Stomach (tissue), 9 donors: ENCODE data around the gene SH3GL1. TPM values are rescaled to one million over a fixed set of nuclear protein-coding genes. Genes with fewer than 3 reads are reported as not detected.

ENCODE experiments used
- DNase-seq, 2 donors: peaks; one replicate each; pipeline versions ENCODE4 v3.0.0 to v3.0.0-alpha.2; 2013 to 2019
- H3K27ac ChIP-seq, 5 donors: fragments of 200-600 bp in 4 of 5; sonication (generic) in 4 of 5; one replicate each; pipeline ENCODE4 v1.5.1; 2013 to 2019; ENCODE audit warnings: mild to moderate bottlenecking in 1 of 5, moderate library complexity in 1 of 5
- H3K27me3 ChIP-seq, 3 donors: fragments of 200-600 bp; sonication (generic); one replicate each; pipeline ENCODE4 v1.5.1; 2017 to 2019; ENCODE audit warnings: mixed run types in 1 of 3
- H3K36me3 ChIP-seq, 4 donors: fragments of 200-600 bp; sonication (generic); 1 replicate in 3 of 4; 2 replicates in 1 of 4; pipeline ENCODE4 v1.5.1; 2016 to 2019
- H3K4me1 ChIP-seq, 4 donors: fragments of 200-600 bp; sonication (generic); one replicate each; pipeline ENCODE4 v1.5.1; 2016 to 2019
- H3K4me3 ChIP-seq, 4 donors: fragments of 200-600 bp; sonication (generic) in 3 of 4; one replicate each; pipeline ENCODE4 v1.5.1; 2016 to 2019; ENCODE audit warnings: mild to moderate bottlenecking in 1 of 4
- H3K9me3 ChIP-seq, 4 donors: fragments of 200-600 bp; sonication (generic); one replicate each; pipeline ENCODE4 v1.5.1; 2016 to 2019
- EP300 ChIP-seq: sonication (generic); formaldehyde crosslinking; IDR thresholded peaks from one replicate; pipeline ENCODE4 v1.6.1; 2017; ENCODE audit warnings: antibody characterized with exemption
- POLR2A ChIP-seq, 4 donors: fragments of 450-650 bp; IDR thresholded peaks; one replicate each; pipeline ENCODE4 v1.6.1; 2016; ENCODE audit warnings: antibody characterized with exemption in 4 of 4, control low read depth in 2 of 4, mild to moderate bottlenecking in 1 of 4, moderate library complexity in 1 of 4
- POLR2AphosphoS5 ChIP-seq, 3 donors: sonication (generic); formaldehyde crosslinking; IDR thresholded peaks; one replicate each; pipeline ENCODE4 v1.6.1; 2016; ENCODE audit warnings: antibody characterized with exemption in 3 of 3
- WGBS, 5 donors: extraction: QIAGEN DNeasy Blood & Tissue Kit in 3 of 5; methylation state at CpG; one replicate each; pipeline versions ENCODE4 v1.1.5 to v1.1.7; 2013 to 2018; 5-methylcytosine and 5-hydroxymethylcytosine counted together
- intact Hi-C: fragments of 100-400 bp; cut with DNase I; formaldehyde crosslinking; loops from one replicate; pipeline ENCODE4 v1.15.1; 2023; ENCODE audit warnings: low total_unique reads
- polyA plus RNA-seq, 3 donors: library from polyadenylated mRNA; stranded (reverse); fragments of 200-250 nt; gene quantifications; one replicate each; pipeline ENCODE4 v1.2.3, GENCODE V29; 2013
- total RNA-seq, 5 donors: library from RNA; depleted of rRNA; stranded (reverse); fragments of >200 nt; gene quantifications; one replicate each; pipeline versions ENCODE4 v1.1.0 to v1.2.3, GENCODE V29; 2014 to 2016
- TF ChIP-seq, protein P1 (sequence below), 7 experiments: fragments of 450-650 bp in 4 of 7; fragments of 200-600 bp in 3 of 7; sonication (generic) in 3 of 7; IDR thresholded peaks; one replicate each; pipeline ENCODE4 v1.5.1; 2016 to 2019; ENCODE audit warnings: antibody characterized with exemption in 7 of 7, control low read depth in 2 of 7, mild to moderate bottlenecking in 1 of 7
- donor health status: healthy with polysubstance abuse.
- donor health status: Bipolar disorder and iron deficiency.
- donor health status: healthy.

The SH3GL1 gene
- total and polyA plus RNA-seq, 8 donors, result 14.8 to 111 (median 36.9) TPM

DNA sequence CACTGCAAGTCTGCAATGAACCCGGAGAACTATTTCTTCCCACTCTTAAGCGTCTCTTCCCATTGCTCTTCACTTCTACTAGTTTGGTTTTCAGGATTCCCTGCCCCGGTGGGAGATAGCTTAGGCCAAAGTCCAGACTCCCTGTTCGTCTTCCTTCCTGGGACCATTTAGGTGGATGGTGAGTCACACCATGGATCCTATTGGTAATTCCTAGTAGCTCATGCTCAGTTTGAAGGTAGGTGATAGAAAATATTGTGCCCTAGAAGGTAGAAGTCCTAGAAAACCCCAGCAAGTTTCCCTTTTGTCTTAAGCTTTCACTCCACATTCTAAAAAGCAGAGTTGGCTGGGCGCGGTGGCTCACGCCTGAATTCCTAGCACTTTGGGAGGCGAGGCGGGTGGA is 15.9 kb upstream of the SH3GL1 start:
- no peak for DNase-seq
- intact Hi-C loops, result no loop called here
- 83 to 94% (median 89%) methylated on average over 9 of the region's 9 CpGs for WGBS, 5 donors
- TF ChIP-seq POLR2A (IDR thresholded peaks at IDR 0.05) (no peak), POLR2AphosphoS5 (IDR thresholded peaks at IDR 0.05) (no peak), EP300 (no peak)
- TF ChIP-seq, protein P1, sequence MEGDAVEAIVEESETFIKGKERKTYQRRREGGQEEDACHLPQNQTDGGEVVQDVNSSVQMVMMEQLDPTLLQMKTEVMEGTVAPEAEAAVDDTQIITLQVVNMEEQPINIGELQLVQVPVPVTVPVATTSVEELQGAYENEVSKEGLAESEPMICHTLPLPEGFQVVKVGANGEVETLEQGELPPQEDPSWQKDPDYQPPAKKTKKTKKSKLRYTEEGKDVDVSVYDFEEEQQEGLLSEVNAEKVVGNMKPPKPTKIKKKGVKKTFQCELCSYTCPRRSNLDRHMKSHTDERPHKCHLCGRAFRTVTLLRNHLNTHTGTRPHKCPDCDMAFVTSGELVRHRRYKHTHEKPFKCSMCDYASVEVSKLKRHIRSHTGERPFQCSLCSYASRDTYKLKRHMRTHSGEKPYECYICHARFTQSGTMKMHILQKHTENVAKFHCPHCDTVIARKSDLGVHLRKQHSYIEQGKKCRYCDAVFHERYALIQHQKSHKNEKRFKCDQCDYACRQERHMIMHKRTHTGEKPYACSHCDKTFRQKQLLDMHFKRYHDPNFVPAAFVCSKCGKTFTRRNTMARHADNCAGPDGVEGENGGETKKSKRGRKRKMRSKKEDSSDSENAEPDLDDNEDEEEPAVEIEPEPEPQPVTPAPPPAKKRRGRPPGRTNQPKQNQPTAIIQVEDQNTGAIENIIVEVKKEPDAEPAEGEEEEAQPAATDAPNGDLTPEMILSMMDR (IDR thresholded peaks at IDR 0.05), result no peak
- Histone ChIP-seq H3K36me3 (peaks cover 0 to 19% (median 13%) of the 10 kb centered on the region in 4 donors), H3K4me3 (no peak overlapping the region), H3K27me3 (no peaks in the 10 kb centered on the region), H3K4me1 (peaks cover 0 to 10% (median 5%) of the 10 kb centered on the region in 4 donors), H3K9me3 (no peaks in the 10 kb centered on the region), H3K27ac (no peak overlapping the region)

DNA sequence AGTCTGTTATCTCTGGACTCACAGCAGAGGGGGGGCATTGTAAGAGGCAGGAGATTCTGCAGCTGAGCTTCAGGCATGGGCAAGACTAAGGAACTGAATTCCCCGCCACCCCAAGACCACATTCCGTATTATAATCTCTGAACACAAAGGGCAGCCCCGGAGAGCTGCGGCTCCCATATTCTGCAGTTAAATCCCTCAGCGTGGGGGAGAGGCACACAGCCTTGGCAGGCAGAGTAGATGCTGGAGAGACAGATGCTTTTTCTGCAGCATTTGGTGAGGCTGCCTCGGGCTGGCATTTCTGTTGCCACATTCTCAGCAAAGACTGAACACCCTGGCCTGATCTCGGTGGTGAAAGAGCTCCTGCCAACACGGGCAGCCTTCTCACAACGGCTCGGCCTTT is 15.0 kb upstream of the SH3GL1 start:
- Histone ChIP-seq H3K4me3 (no peak overlapping the region), H3K36me3 (peaks cover 0 to 25% (median 19%) of the 10 kb centered on the region in 4 donors), H3K27ac (no peak overlapping the region), H3K4me1 (peaks cover 0 to 10% (median 5%) of the 10 kb centered on the region in 4 donors), H3K27me3 (no peaks in the 10 kb centered on the region), H3K9me3 (no peaks in the 10 kb centered on the region)
- TF ChIP-seq POLR2AphosphoS5 (IDR thresholded peaks at IDR 0.05), result no peak
- TF ChIP-seq POLR2A (IDR thresholded peaks at IDR 0.05), result no peak
- TF ChIP-seq EP300, result no peak
- TF ChIP-seq, protein P1 (IDR thresholded peaks at IDR 0.05), result no peak
- 58 to 82% (median 71%) methylated on average over 9 to 10 of the region's 10 CpGs for WGBS, 5 donors
- no peak for DNase-seq
- intact Hi-C loops, result no loop called here

DNA sequence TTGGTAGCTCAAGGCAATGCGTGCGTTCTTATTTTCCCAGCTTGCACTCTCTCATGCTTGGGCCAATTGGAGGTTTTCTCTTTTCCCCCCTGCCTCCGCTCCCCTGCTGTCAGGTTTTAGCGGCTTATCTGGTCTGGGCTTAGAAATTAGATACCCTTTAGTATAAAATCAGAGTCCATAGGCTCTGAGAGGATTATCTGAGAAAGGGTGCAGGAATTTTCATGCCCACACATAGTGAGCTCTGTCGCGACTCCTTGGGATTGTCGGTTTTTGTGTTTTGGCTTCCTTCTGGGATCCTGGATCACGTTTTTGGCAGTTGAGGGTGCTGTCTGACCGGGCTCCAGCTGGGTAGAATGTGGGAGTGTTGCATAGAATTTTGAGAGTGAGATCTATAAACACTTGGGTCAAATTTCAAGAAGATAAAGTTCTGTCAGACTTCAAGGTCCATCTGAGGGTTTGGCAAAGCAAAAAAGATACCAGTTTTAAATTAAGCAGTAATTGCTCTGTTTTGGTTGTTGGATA is 14.5 kb upstream of the SH3GL1 start:
- DNase-seq, result no peak
- Histone ChIP-seq H3K4me3 (no peak overlapping the region), H3K27me3 (no peaks in the 10 kb centered on the region), H3K4me1 (peaks cover 0 to 10% (median 5%) of the 10 kb centered on the region in 4 donors), H3K27ac (peak overlapping the region in 1 of 5 donors; percentile 22), H3K9me3 (no peaks in the 10 kb centered on the region), H3K36me3 (peaks cover 0 to 30% (median 23%) of the 10 kb centered on the region in 4 donors)
- intact Hi-C loops, result no loop called here
- WGBS, 5 donors, result 50 to 63% (median 57%) methylated on average over 9 of the region's 9 CpGs
- TF ChIP-seq, protein P1 (IDR thresholded peaks at IDR 0.05), result no peak
- no peak for TF ChIP-seq POLR2AphosphoS5 (IDR thresholded peaks at IDR 0.05)
- TF ChIP-seq POLR2A (IDR thresholded peaks at IDR 0.05), result no peak
- TF ChIP-seq EP300, result no peak

DNA sequence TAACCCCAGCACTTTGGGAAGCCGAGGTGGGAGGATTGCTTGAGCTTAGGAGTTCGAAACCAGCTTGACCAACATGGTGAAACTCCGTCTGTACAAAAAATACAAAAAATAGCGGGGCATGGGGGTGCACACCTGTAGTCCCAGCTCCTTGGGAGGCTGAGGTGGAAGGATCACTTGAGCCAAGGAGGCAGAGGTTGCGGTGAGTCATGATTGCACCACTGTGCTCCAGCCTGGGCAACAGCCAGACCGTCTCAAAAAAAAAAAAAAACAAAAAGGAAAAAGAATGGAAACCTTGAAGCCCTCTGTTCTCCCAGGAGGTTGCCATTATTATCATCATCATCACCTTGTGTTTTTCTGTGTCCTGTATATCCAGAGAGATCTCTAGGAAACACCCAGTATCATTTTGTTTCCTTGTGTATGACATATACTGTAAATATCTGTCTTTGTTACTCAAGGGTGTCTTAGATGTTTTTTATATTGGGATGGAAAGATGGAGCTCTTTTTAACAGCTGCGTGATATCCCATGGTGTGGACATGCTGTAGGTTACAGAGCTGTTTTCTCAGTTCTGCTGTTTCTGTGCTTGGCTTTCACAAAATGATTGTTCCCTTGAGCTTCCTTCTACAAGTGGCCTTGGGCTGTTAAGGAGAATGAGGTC is 13.9 kb upstream of the SH3GL1 start:
- intact Hi-C loops, result no loop called here
- DNase-seq, result no peak
- peak overlapping the region in 1 of 5 donors; percentile 22 for H3K27ac ChIP-seq
- H3K4me3 ChIP-seq, result no peak overlapping the region
- no peaks in the 10 kb centered on the region for H3K27me3 ChIP-seq
- peaks cover 0 to 10% (median 5%) of the 10 kb centered on the region in 4 donors for H3K4me1 ChIP-seq
- WGBS, 5 donors, result 89 to 96% (median 95%) methylated on average over 7 of the region's 7 CpGs
- H3K36me3 ChIP-seq, result peaks cover 0 to 36% (median 29%) of the 10 kb centered on the region in 4 donors
- TF ChIP-seq POLR2AphosphoS5 (IDR thresholded peaks at IDR 0.05) (no peak), POLR2A (IDR thresholded peaks at IDR 0.05) (no peak), EP300 (no peak)
- TF ChIP-seq, protein P1 (IDR thresholded peaks at IDR 0.05), result no peak
- H3K9me3 ChIP-seq, result no peaks in the 10 kb centered on the region
